ENCODE data around the gene OR2T8. TPM values are rescaled to one million over a fixed set of nuclear protein-coding genes. Genes with fewer than 3 reads are reported as not detected.

OR2T8 gene
- total RNA-seq, 1 experiment from 2014 or later = not detected

DNA sequence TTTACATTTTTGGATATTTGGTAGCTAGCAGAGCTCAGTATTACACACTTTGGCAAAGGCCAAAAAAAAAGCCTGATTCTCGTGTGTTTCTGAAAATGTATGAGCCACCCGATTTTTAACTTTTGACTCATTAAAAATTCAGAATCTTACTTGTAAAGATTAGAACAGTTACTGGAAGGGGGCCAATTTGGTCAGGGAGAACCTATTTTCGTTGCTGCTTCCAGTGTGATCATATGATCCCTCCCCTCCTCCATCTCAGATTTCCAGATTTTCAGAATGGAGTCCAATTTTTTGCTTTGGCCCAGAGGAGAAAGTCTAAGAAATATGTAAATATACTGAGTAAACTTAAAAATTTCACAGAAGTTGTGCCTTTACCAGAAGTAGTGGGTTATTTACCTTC lies 41.7 kb downstream of the OR2T8 start:
- DNase-seq (ENCODE audit: low read depth) = no peak

DNA sequence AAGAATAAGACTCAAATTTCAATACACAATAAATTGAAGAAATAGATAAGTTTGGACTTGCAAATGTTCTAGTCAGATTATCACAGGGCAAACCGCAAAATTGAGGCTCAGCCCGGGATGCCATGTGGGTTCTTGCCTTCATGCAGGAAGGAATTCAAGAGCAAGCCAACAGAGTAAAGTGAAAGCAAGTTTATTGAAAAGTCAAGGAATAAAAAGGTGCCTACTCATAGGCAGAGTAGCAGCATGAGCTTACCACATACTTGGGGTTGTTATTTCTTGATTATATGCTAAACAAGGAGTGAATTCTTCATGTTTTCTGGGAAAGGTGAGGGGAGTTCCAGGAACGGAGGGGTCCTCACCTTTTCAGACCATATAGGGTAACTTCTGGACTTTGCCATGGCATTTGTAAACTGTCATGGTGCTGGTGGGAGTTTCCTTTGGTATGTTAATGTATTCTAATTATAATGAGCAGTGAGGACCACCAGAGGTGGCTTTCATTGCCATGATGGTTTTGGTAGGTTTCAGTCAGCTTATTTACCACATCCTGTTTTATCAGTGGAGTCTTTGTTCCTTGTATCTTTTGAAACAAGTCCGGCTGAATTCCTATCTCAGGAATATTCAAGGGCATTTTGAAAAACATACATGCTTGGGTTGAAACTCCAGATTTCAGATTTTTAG lies 43.0 kb downstream of the OR2T8 start:
- peak; percentile 15 for DNase-seq (ENCODE audit: low read depth)

DNA sequence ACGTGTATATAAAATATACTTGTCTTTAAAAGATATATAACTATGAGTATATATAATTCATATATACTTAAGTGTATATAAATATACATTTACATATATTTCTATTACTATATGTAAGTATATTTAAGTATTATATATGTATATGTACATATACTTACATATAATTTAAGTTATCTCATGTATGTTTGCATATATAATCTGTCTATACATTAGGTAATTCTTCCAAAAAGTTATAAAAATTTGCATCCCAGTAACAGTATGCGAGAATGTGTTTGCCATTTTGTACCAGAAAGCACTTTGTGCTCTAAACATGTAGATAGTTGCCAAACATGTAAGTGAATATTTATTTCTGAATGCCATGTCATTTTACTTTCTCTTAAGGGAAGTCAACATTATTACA lies 44.9 kb downstream of the OR2T8 start, which contains the start of gene OR2AK2:
TSS of gene OR2AK2 (plus strand) at position 301 of the 400 bp plus-strand sequence. CDS start 144 bp downstream, outside the sequence.
- no peak for DNase-seq (ENCODE audit: low read depth)

DNA sequence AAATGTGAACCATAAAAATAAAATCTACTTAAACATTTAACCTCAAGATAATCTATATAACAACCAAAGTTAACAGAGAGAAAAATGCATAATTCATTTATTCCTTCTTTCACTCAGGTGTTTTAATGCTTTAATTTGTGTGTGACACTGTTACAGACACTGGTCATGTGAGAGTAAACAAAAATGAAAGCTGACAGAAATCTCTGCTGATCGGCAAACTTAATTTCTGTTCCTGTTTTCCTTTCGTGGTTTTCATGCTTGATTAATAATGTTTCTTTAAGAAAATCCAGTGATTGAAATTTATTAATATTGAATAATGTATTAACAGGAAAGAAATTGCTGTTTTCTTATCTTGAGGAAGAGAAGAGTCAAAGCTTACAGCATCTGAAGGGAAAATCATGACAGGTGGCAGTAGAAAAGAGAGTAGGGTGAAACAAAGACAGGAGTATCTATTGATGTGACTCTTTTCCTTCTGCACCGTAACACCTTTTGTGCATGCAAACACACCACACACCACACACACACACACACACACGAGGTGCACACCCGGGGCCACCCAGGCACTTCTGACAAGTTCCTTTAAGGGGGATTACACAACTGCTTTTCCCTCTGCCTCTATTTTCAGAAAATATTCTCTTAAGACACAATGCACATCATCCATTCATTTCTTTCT lies 46.6 kb downstream of the OR2T8 start:
- DNase-seq (ENCODE audit: low read depth) = no peak

Other genes starting within 250 kb of the OR2T8 start
- not detected in 2 replicates for gene OR13G1, start 240.5 kb upstream of the OR2T8 start, total RNA-seq (2014; rRNA removed; shearing (Covaris generic))
- not detected in 2 replicates for gene OR6F1, start 203.6 kb upstream of the OR2T8 start, total RNA-seq (2014; rRNA removed; shearing (Covaris generic))
- gene OR14K1, start 181.6 kb upstream of the OR2T8 start, total RNA-seq (2014; rRNA removed; shearing (Covaris generic)) = not detected in 2 replicates
- gene OR14A2, start 172.1 kb upstream of the OR2T8 start, total RNA-seq (2014; rRNA removed; shearing (Covaris generic)) = not detected in 2 replicates
- gene OR1C1, start 159.7 kb upstream of the OR2T8 start, total RNA-seq (2014; rRNA removed; shearing (Covaris generic)) = not detected in 2 replicates
- gene OR14A16, start 96.1 kb upstream of the OR2T8 start, total RNA-seq (2014; rRNA removed; shearing (Covaris generic)) = not detected in 2 replicates
- not detected in 2 replicates for gene OR11L1, start 78.4 kb upstream of the OR2T8 start, total RNA-seq (2014; rRNA removed; shearing (Covaris generic))
- 2.2 and 2.9 TPM in 2 replicates for gene TRIM58, start 63.1 kb upstream of the OR2T8 start, total RNA-seq (2014; rRNA removed; shearing (Covaris generic))
- 0.24 TPM in 1 of 2 replicates, not detected in the other for gene OR2W3, start 24.7 kb upstream of the OR2T8 start, total RNA-seq (2014; rRNA removed; shearing (Covaris generic))
- gene OR2AJ1, start 4.6 kb downstream of the OR2T8 start, total RNA-seq (2014; rRNA removed; shearing (Covaris generic)) = not detected in 2 replicates
- not detected in 2 replicates for gene OR2L8, start 28.6 kb downstream of the OR2T8 start, total RNA-seq (2014; rRNA removed; shearing (Covaris generic))
- not detected in 2 replicates for gene OR2AK2, start 45.0 kb downstream of the OR2T8 start, total RNA-seq (2014; rRNA removed; shearing (Covaris generic))
- not detected in 2 replicates for gene OR2L5, start 93.4 kb downstream of the OR2T8 start, total RNA-seq (2014; rRNA removed; shearing (Covaris generic))
- not detected in 2 replicates for gene OR2L2, start 109.8 kb downstream of the OR2T8 start, total RNA-seq (2014; rRNA removed; shearing (Covaris generic))
- gene OR2L3, start 126.6 kb downstream of the OR2T8 start, total RNA-seq (2014; rRNA removed; shearing (Covaris generic)) = not detected in 2 replicates
- not detected in 2 replicates for gene OR2L13, start 174.9 kb downstream of the OR2T8 start, total RNA-seq (2014; rRNA removed; shearing (Covaris generic))
- not detected in 2 replicates for gene OR2M5, start 224.9 kb downstream of the OR2T8 start, total RNA-seq (2014; rRNA removed; shearing (Covaris generic))

Data from RPMI7951 (cell line).